LNCAP (cell line): ENCODE results near the gene RANBP17.

ENCODE experiments used
- CTCF ChIP-seq: fragments of 450-650 bp; IDR thresholded peaks from 2 replicates; pipeline ENCODE4 v1.5.1; 2017; ENCODE audit warnings: mild to moderate bottlenecking

RANBP17 gene

GRCh38 chr5:171251519-171251918 lies 389.7 kb downstream of the RANBP17 start:
- no peak for TF ChIP-seq CTCF

GRCh38 chr5:171252674-171253073 lies 390.9 kb downstream of the RANBP17 start:
- TF ChIP-seq CTCF, result no peak

- TF ChIP-seq CTCF, result no peak
These were observed 397.1 kb downstream of the RANBP17 start for GRCh38 chr5:171258737-171259415.

GRCh38 chr5:171261361-171261760 lies 399.5 kb downstream of the RANBP17 start:
- TF ChIP-seq CTCF, result no peak

GRCh38 chr5:171261904-171262303 lies 400.1 kb downstream of the RANBP17 start:
- TF ChIP-seq CTCF, result no peak

GRCh38 chr5:171263181-171263580 lies 401.4 kb downstream of the RANBP17 start:
- TF ChIP-seq CTCF, result no peak

GRCh38 chr5:171264843-171265242 lies 403.0 kb downstream of the RANBP17 start:
- TF ChIP-seq CTCF, result no peak
